ENCODE data around the gene ADORA2A.

Gene ADORA2A

DNA sequence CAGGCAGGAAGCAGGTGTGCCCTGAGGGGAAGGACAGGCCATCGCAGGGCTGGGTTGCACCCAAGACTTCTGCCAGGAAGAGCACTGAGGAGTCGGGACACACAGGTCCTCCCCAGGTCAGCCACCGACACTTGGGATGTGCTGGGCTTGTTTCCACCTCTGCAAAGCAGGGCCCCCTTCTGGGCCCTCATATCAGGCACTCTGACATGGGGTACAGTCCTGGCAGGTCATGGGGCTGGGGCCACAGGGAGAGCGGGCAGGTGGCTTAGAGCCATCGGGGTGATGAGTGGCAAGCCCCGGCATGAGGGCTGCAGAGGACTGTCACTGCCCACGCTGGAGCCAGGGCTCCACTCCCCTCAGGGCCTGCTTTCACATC lies 7.9 kb upstream of the ADORA2A start:
- no peak for DNase-seq

DNA sequence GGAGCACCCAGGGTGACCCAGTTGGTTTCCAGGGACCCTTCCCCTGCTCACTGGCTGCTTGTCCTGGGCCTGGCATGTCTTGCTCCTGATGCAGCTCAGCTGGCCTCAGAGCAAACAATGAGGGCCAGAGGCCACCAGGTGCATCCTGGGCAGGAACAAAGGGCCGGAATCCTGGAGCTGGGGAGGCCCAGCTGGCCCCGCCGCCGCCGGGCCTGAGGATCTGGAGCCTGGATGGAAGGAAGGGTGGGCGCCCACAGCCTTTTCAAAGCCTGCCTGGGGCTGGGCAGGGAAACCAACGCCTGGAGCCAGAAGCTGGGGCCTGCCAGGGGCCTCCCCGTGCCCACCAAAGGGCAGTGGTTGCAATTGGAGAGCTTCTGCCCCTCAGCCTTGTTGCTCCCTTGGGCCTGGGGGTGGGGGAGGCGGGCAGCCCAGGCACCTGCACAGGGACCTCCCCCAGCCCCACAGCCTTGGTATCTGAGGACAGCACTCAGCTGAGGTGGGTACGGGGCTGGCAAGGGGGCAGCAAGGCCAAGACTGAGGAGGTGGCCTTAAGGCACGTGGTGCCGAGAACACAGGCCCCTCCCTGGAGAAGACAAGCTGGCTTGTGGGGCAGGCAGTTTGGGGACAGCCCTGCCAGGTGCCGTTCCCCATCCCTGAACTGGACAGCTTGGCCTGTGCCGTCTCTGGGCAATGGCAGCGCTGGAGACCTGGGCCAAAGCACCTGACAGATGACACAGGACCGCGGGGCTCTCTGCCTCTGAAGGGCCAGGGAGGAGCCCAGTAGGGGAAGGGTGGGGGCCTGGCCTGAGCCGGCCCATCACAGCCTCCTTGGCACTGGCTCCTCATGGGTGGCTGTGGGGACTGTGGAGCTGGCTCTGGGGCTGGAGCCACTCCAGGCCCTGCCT lies 7.1 kb upstream of the ADORA2A start:
- DNase-seq, result no peak

DNA sequence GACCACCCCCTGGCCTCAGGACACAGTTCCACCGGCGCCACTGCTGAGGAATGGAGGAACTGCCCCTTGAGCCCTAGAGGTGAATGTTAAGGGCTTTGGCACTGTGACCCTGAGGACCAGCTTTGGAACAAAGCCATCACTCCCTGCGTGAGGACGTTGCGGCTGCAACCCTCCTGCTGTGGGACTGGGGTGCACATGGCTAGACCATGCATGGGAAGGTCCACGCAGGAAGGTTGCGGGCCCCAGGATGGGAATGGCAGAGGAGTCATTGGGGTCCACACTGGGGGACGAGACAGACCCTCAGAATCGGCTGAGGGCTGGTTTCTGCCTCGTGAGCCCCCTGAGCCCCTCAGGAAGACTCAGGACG lies 6.4 kb upstream of the ADORA2A start:
- DNase-seq, result no peak

GRCh38 chr22:24421428-24421931 lies 5.9 kb upstream of the ADORA2A start:
- peak; percentile 10 for DNase-seq

DNA sequence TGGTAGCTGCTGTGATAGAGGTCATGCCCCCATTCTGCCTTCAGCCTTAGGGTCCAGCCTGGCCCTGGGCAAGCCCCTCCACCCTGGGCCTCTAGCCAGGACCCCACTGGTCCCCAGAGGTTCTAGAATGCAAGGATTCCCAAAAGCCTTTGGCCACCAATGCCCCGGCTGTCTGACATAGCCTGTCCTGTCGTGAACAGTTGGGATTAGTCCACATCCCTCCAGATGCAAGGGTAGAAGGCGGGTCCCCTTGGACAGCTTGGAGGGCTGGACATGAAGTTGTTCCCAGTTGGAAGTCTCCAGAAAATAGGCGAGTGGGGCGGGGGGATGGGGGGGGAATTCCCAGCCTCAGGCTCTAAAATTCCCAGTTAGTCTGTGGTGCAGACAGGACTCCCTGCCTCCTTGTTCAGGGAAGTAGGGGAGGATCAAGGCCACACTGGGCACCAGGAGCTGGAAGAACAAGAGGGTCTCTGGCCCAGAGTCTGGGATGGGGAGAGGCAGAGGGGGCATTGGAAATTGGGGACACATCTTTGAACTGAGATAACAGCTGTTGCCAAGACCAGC lies 5.2 kb upstream of the ADORA2A start:
- no peak for DNase-seq

DNA sequence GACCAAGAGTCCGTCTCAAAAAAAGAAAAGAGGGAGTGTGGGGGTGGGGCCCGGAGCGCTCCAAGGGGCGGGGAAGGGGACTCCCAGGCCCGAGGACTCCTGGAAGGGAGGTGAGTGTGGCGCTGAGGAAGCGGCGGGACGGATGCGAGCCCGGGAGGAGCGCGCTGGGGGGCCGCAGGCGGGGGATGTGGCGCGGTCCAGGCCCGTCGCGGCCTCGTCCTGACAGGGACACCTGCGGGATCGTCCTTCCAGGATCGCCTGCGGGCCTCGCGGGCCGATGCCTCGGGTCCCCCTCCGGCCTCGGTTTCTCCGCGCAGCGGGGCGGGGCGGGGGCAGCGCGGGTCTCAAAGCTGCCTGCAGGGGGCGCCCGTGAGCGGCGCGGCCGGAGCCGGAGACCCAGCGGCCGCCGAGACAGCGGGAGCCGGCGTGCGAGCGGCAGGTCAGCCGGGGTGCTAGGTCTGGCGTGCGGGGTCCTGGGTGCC lies 3.8 kb upstream of the ADORA2A start:
- peak; percentile 9 for DNase-seq

- no peak for DNase-seq
Observed at GRCh38 chr22:24424001-24424900, 3.1 kb upstream of the ADORA2A start.

DNA sequence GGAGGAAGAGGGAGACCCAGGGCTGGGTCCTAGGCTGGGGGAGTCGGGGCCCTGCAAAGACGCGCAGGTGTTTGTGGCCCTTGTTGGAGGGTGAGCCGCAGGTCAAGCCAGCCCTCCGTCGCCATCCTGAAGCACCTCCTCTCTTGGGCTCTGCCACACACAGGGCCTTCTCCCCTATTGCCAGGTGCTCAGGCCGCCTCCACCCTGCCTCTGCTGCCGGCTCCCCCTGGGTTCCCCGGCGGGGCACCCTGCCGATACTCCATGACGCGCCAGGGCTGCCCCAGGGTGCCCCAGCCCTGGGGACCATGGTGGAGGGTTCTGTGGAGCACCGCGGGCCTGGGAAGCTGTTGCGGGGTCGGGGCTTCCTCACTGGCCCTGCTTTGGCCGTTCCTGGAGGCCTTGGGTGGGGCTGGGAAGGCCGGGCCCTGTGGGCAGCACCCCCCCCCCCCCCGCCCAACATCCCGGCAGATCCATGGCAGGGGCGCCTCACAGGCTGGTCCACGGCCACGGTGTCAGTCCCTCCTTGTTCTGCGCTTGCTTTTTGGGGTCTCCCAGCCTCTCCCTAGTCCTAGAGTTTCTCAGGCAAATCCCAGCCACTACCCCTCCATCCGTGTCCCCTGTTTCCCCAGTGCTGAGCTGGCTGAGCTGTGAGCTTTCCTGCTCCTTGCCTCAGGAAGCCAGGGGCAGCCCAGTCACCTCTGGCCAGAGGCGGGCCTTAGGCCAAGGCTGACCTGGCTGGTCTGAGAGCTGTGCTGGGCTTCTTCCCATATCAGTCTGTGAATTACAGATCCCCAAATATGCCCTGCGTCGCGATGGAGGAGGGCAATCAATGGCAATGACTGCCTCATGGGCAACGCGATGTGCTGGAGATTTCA lies 2.3 kb upstream of the ADORA2A start:
- no peak for DNase-seq

- no peak for DNase-seq
Observed at GRCh38 chr22:24426436-24426835, 963 bp upstream of the ADORA2A start.

- no peak for DNase-seq
Observed at GRCh38 chr22:24426851-24427499, 424 bp upstream of the ADORA2A start.

DNA sequence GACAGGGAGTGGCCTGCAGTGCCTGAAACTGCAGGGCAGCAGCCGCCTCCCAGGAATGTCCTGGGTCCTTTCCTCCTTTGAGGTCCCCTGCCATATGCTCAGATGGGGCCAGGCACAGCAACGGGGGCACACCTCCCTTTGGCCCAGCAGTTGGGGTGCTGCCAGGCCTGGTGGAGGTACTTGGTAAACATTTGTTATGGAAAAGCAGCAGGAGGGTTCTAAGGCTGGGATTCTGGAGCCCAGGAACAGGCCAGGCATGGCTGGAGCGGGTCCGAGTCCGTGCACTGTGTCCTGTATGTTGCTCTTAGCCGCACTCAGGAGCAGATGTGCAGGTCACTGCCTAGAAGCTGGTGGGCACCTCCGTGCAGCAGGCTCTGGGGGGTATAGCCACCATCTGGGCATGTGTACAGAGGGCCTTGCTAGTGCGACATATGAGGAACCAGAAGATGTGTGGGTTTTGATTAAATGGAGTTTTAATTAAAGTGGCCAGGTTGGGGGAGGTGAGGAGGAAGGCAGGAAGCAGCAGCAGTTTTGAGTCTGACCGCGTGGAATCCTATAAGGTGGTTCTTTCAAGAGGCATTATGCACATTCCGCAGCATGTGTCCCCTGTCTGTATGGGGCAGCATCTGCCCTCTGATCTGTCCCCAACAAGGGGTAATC lies 1.5 kb downstream of the ADORA2A start:
- DNase-seq, result no peak

GRCh38 chr22:24429411-24430365 lies 2.3 kb downstream of the ADORA2A start:
- no peak for DNase-seq

GRCh38 chr22:24430431-24431308 lies 3.3 kb downstream of the ADORA2A start:
- DNase-seq, result no peak

DNA sequence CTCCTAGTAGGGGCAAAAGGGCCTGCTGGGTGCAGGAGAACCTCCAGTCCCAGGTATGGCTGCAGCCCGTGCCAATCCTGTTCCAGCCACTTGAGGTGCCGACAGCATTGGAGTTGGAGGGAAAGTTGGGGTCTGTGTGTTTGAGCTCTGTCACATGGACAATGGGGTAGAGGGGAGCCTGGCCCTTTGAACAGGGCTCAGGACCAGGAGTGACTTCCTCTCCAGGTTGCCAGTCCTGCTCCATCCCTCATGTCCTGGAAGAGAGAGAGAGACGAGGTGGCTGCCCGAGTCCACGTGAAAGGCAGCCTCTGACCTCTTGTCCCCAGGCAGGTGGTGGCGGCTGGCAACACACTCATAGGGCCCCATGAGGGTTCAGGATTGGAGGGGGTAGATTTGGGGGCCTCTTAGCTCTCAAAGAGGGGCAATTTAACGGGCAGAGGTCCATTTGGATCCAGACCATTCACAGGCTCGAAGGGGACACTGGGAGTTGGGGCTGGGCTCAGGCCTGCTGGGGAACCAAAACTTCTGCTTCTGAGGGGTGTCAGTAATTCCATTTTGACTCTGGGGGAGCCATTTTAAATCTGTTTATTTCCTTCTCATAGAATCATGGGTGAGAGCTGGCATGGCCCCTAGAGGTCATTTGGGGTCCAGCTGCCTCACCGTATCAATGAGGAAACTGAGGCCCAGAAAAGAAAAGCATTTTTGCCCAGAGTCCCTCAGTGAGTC lies 4.1 kb downstream of the ADORA2A start:
- no peak for DNase-seq

- DNase-seq, result no peak
Observed at GRCh38 chr22:24432059-24432853, 4.9 kb downstream of the ADORA2A start.

GRCh38 chr22:24433001-24433827 lies 5.8 kb downstream of the ADORA2A start:
- DNase-seq, result no peak
